GM23338 (cell line): Measurements from ENCODE around the gene PRDM11.

Experiments
- CREB1 ChIP-seq: fragments of 250-450 bp; sonication (Bioruptor Pico); IDR thresholded peaks from 2 replicates; pipeline ENCODE4 v1.5.0; 2020; ENCODE audit warnings: low read depth, mild to moderate bottlenecking, moderate library complexity
- CTCF ChIP-seq, 2 experiments: fragments of 200-600 bp in 1 of 2; sonication (generic) in 1 of 2; conservative IDR thresholded peaks; 2 replicates each; pipeline versions ENCODE4 v1.5.1 to v1.6.1; 2016 to 2017; ENCODE audit warnings: antibody characterized with exemption in 2 of 2, low read depth in 2 of 2, mild to moderate bottlenecking in 2 of 2, moderate library complexity in 1 of 2
- EZH2 ChIP-seq: fragments of 200-600 bp; sonication (generic); IDR thresholded peaks from one replicate; pipeline ENCODE4 v1.8.0; 2017; ENCODE audit warnings: antibody characterized with exemption, mild to moderate bottlenecking, low read depth; ENCODE audit not compliant: unreplicated experiment
- EZH2phosphoT487 ChIP-seq: fragments of 200-600 bp; sonication (generic); IDR thresholded peaks from one replicate; pipeline ENCODE4 v1.8.1; 2018; ENCODE audit warnings: antibody characterized with exemption; ENCODE audit not compliant: unreplicated experiment
- POLR2AphosphoS5 ChIP-seq: IDR thresholded peaks from 2 replicates; pipeline ENCODE4 v1.6.1; 2016; ENCODE audit warnings: antibody characterized with exemption, low read depth
- REST ChIP-seq: IDR thresholded peaks from one replicate; pipeline ENCODE4 v1.6.1; 2018; ENCODE audit warnings: antibody characterized with exemption; ENCODE audit not compliant: unreplicated experiment
- ZNF331 ChIP-seq: fragments of 250-450 bp; sonication (Bioruptor Pico); IDR thresholded peaks from 2 replicates; pipeline ENCODE4 v1.5.0; 2020; ENCODE audit warnings: low read depth, mild to moderate bottlenecking, moderate library complexity

GRCh38 chr11:45154276-45154675, 7.8 kb downstream of the PRDM11 start:
- TF ChIP-seq CREB1 (CRISPR knock-in tag), result no peak
- no peak for TF ChIP-seq CTCF (conservative IDR thresholded peaks at IDR 0.05; ENCODE audit: low read depth in 2 of 2)
- TF ChIP-seq REST, result no peak
- TF ChIP-seq EZH2phosphoT487, result no peak
- no peak for TF ChIP-seq POLR2AphosphoS5
- no peak for TF ChIP-seq EZH2
- no peak for TF ChIP-seq ZNF331 (CRISPR knock-in tag)
